Limb (tissue), 2 donors: ENCODE results near the gene CLEC1B.
"Not testable (repeated sequence)": the region's sequence is repeated elsewhere in the genome, so short reads cannot be mapped to it uniquely, and the experiment has no call there.

ENCODE experiments used
- DNase-seq, 2 donors: peaks; one replicate each; pipeline ENCODE4 v3.0.0-alpha.2; 2016; ENCODE audit errors: extremely low spot score in 2 of 2

The CLEC1B gene

DNA sequence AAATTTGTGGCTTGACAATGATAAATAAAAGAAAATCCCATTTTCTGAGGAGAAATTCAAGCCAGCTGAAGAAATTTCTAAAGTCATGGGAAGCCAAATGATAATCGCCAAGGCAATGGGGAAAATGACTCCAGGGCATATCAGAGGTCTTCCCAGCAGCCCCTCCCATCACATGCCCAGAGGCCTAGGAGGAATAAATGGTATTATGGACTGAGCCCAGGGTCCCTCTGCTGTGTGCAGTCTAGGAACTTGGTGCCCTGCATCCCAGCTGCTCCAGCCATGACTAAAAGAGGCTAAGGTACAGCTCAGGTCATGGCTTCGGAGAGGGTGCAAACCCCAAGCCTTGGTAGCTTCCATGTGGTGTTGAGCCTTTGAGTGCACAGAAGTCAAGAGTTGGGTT, 23.3 kb downstream of the CLEC1B start:
- no peak for DNase-seq

GRCh38 chr12:9974731-9975130, 24.2 kb downstream of the CLEC1B start:
- not testable (repeated sequence) for DNase-seq

- DNase-seq = no peak
Observed at GRCh38 chr12:9973949-9974348, 25.0 kb downstream of the CLEC1B start.

DNA sequence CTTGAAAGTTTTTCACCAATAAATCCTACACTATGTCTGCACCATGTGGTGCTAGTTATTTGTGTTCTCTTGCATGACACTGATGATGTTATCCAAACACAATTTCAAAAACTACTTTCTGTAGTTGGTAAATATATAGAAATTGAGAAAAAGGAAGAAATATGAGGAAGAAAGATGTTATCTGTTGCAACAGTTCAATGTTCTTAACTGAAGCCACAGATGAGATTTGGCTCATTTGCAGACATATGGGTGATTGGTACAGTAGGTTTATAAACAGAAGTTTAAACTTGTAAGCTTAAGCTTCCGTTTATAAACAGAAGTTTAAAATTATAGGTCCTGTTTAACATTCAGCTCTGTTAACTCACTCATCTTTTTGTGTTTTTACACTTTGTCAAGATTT, 27.7 kb downstream of the CLEC1B start, which contains the start of gene CLEC12A:
Gene CLEC12A (plus strand): TSS at position 229 of the 400 bp plus-strand sequence. CDS start 188 bp downstream, outside the sequence.
- DNase-seq = no peak

- DNase-seq = no peak
Observed at GRCh38 chr12:9969673-9970072, 29.2 kb downstream of the CLEC1B start.

DNA sequence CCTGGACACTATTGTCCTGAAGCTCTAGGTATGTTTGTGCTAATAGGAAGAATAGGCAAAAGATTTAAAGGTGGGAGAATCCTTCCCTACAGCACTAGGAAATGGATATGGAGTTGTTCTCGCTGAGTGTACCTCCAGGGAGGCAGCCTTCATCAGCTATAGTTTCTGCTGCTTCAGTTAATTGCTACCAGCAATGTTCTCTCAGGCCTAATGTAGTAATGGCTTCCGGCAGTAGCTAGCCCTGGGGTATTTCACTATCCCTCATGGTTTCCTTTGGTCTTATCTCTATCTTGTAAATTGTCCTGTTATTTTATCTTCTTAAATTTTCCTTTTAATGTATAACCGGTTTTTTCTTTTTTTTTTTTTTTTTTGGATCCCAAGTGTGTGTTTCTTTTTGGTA, 37.0 kb downstream of the CLEC1B start:
- no peak for DNase-seq

GRCh38 chr12:9961106-9961505, 37.8 kb downstream of the CLEC1B start:
- no peak for DNase-seq

DNA sequence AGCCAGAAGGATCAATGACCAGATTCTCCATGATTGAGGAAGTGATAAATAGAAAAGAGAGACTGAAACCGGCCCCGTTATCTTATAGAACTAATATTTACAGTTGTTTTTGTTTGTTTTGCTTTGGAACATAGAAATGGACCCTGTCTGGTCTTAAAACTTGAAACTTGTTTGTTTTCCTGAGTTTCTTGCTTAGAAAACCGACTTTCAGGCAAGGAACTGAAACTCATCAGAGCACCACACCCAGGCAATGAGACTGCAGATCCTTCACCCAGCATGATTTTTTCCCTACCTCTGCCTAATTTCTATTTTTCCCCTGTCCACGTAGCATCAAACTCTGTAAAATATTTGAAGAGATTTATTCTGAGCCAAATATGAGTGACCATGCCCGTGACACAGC, 38.3 kb downstream of the CLEC1B start:
- DNase-seq = no peak

GRCh38 chr12:9957834-9958233, 41.1 kb downstream of the CLEC1B start:
- DNase-seq = no peak

- DNase-seq = not testable (repeated sequence)
Observed at GRCh38 chr12:9952954-9953729, 45.8 kb downstream of the CLEC1B start.

DNA sequence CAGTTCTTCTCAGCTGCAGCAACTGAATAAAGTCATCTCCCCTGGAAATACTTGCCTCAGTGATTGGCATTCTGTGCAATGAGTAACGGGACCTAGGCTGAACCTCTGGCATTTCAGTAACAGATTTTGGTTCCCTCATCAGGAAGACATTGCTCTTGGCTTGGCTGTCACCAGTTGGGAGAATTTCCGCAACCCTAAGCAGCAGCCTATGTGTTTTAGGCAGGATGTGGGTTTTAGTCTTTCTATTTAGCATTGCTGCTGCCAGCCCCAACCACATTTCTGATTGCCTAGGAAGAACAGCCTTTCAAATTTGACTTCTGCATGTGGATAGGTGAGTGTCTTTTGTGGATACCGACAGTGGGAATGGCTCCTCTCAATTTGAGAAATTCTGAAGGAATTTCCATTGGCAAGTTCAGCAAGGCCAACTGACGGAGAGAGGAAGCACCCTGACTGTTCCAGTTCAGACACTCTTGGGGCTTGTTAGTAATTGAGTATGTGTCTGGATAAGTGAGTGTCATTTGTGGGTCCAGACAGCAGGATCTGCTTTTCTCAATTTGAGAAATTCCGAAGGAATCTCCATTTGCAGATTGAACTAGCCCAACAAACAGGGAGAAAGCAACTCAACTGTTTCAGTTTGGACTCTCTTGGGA, 47.8 kb downstream of the CLEC1B start:
- no peak for DNase-seq

DNA sequence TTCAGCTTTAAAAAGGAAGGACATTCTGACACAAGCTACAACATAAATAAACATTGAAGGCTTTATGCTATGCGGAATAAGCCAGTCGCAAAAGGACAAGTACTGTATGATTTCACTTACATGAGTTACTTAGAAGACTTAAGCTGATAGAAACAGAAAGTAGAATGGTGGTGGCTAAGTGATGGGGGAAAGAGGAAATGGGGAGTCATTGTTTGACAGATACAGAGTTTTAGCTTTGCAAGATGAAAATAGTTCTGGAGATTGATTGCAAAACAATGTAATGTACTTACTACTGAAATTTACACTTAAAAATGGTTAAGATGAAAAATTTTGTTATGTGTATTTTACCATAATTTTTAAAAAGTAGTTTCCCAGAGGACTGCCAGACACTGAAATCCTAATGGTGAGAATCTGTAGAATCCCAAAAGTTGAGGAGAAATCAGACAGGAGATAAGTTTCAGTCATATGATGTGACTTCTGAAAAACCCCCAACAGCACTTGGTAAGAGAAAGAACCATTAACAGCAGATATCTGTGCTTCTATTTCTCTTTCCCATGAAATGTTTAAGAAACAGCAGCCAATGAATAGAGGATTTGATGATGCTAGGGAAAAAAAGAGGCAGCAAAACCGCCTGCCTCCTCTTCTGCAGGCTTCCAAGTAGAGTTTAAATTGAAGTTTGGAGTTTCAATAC, 50.2 kb downstream of the CLEC1B start:
- no peak for DNase-seq

DNA sequence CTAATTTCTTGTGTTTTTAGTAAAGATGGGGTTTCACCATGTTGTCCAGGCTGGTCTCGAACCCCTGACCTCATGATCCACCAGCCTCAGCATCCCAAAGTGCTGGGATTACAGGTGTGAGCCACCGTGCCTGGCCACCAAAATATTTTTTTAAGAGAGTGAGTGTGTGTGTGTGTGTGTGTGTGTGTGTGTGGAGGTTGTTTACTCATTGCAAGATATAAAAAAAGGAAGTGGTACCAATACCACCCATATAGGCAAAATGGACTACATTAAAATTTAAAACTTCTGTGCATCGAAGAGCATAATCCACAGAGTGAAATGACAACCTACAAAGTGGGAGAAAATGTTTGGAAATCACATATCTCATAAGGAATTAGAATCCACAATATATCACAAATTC, 51.2 kb downstream of the CLEC1B start:
- no peak for DNase-seq

DNA sequence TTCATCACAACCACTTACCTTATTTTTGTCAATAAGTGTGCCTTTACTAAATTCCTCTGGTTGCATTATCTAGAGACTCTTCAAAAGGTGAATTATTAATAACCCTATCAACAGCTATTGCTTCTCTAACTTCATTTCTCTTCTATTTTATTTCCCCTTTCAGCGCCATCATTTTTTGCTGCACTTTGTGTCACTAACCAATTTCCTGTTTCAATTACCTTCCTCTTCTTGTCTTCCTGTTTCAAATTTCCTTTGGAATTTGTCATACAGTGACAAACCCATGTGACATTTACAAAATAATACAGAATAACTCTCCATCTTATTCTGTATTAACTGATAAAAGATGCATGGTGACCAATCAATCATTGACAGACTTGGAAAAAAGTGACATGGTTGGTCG, 54.5 kb downstream of the CLEC1B start:
- DNase-seq = no peak

DNA sequence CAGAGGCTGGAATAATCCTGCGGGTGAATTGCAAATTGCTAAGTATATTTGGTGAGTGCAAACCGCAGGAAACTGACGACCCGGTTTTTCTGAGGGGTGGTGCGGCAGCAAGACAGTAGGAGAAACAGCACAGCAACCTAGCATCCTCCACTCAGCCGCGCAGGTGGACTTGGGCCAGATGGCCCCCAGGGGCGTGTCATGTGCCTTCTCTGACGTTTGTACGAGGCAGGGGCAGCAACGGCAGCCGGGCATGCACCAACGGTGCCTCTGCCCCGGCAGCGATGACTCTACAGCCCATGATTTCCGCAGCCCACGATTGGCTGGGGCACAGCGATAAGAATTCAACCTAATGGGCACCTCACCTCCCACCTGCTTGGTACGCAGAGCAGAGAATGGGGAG, 55.7 kb downstream of the CLEC1B start:
- peak in 1 of 2 donors; percentile 66 for DNase-seq
